Measurements from ENCODE around the gene GPR141.

DNA sequence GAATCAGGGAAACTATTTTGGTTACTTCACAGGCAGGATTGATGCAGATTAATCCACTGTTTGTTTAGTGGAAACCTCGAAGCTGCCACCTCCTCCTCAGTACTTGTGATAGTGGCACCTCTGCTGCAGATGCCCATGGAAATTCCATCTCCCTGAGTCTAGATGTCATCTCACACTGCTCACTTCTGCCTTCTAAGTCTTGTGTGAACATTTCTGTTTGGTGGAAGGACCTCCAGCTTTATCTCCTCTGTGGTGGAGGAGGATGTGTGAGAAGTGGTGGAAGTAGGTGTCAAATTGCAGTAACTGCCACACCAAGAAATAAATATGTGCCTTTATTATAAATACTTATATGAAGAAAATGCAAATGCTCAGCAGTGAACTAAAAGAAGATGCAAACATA lies 25.8 kb upstream of the GPR141 start:
- no peak for TF ChIP-seq CTCF (conservative IDR thresholded peaks at IDR 0.05; ENCODE audit: low read length)
- TF ChIP-seq EZH2phosphoT487 (IDR thresholded peaks at IDR 0.05; ENCODE audit: borderline replicate concordance, low read depth, low read length): no peak
